Measurements from ENCODE around the gene CBX4. TPM values are rescaled to one million over a fixed set of nuclear protein-coding genes. Genes with fewer than 3 reads are reported as not detected.

Gene CBX4
- polyA plus RNA-seq, 1 of the 3 experiments (the other 2 are of a cell fraction), result 21.9 TPM

- no peak overlapping the region for H3K4me2 ChIP-seq
- H3K27ac ChIP-seq (ENCODE audit: low read depth in 2 of 2, low read length in 1 of 2), result no peak overlapping the region
- H2AFZ ChIP-seq (ENCODE audit: low read depth), result no peak overlapping the region
- peaks cover 3 to 14% of the 10 kb centered on the region in 2 experiments; a peak in 1 of 4 replicates for H3K4me1 ChIP-seq (ENCODE audit: control insufficient read depth in 1 of 2, insufficient read depth in 2 of 2, low read depth in 1 of 2, low read length in 1 of 2)
- H3K79me2 ChIP-seq (ENCODE audit: insufficient read depth), result no peaks in the 10 kb centered on the region
- H4K20me1 ChIP-seq (ENCODE audit: insufficient read depth), result no peaks in the 10 kb centered on the region
- H3K4me3 ChIP-seq (ENCODE audit: low read depth in 2 of 2, low read length in 1 of 2), result no peak overlapping the region
- TF ChIP-seq FOSL2 (IDR thresholded peaks at IDR 0.05; ENCODE audit: borderline replicate concordance, low read depth), result no peak; the same call in 1 of the 2 replicates
- TF ChIP-seq PBX3 (IDR thresholded peaks at IDR 0.05), result 0 out of 2 replicates have a peak, but pooled peaks have one; percentile 13
- no peak overlapping the region for H3K9ac ChIP-seq
- no peaks in the 10 kb centered on the region for H3K27me3 ChIP-seq (ENCODE audit: insufficient read depth)
- H3F3A ChIP-seq (replicated peaks; ENCODE audit: insufficient read depth), result peaks cover 2% of the 10 kb centered on the region
- CTCF ChIA-PET, result interaction anchor here (0.7 to 13.1 kb wide), 10 partner anchors 10 to 141 kb away, joined by 3 to 274 read pairs (median 5); partner anchors contain the start of gene CBX4
- no peak for DNase-seq
- H3K9me3 ChIP-seq, result no peaks in the 10 kb centered on the region
- no peaks in the 10 kb centered on the region for H3K9me2 ChIP-seq
- POLR2A ChIA-PET, result interaction anchor here (1.0 to 1.1 kb wide), 2 partner anchors 12 to 134 kb away, joined by 3 to 5 read pairs; partner anchors contain the start of gene CBX4
- WGBS (ENCODE audit: low lambda C conversion rate), result 66% methylated on average over 12 of the region's 18 CpGs
- H3K36me3 ChIP-seq (replicated peaks in 1 of 2; ENCODE audit: control insufficient read depth in 1 of 2, insufficient read depth in 2 of 2, low read length in 1 of 2), result no peaks in the 10 kb centered on the region
Measured at GRCh38 chr17:79850571-79851460, 11.6 kb upstream of the CBX4 start.

DNA sequence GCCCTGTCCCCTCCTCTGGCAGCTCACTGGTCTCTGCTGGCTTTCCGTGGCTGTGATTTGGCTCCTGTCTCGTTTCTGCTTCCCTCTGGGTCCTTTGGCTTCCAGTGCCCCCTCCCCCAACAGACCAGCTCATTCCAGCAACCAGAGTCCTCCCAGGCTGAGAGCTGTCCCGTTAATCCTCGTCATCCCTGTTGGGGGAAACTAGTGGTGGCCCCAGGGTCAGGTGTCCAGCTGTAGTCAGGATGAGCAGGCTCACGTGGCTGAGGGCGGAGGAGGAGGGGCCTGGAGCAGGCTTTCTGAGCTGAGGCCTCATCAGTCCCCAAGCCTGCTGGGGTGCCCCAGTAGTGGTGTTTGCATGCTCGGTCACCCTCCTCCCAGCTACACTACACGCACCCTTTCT is 10.7 kb upstream of the CBX4 start:
- WGBS (ENCODE audit: low lambda C conversion rate), result 91% methylated on average over 8 of the region's 8 CpGs
- ChIA-PET POLR2A (interaction anchor here (1.1 kb wide), 1 partner anchor 11 kb away, joined by 5 read pairs; the partner anchor contains the start of gene CBX4), CTCF (interaction anchor here (1.0 to 13.1 kb wide), 10 partner anchors 9 to 159 kb away, joined by 3 to 274 read pairs (median 5); partner anchors contain the start of gene CBX4)
- Histone ChIP-seq H3K9ac (no peak overlapping the region), H3K27ac (ENCODE audit: low read depth in 2 of 2, low read length in 1 of 2) (no peak overlapping the region), H3F3A (replicated peaks; ENCODE audit: insufficient read depth) (peaks cover 11% of the 10 kb centered on the region), H3K9me3 (no peaks in the 10 kb centered on the region), H3K79me2 (ENCODE audit: insufficient read depth) (no peaks in the 10 kb centered on the region), H3K36me3 (replicated peaks in 1 of 2; ENCODE audit: control insufficient read depth in 1 of 2, insufficient read depth in 2 of 2, low read length in 1 of 2) (no peaks in the 10 kb centered on the region), H3K9me2 (no peaks in the 10 kb centered on the region), H3K27me3 (ENCODE audit: insufficient read depth) (no peaks in the 10 kb centered on the region), H3K4me2 (no peak overlapping the region), H2AFZ (ENCODE audit: low read depth) (no peak overlapping the region), H3K4me3 (ENCODE audit: low read depth in 2 of 2, low read length in 1 of 2) (no peak overlapping the region), H3K4me1 (ENCODE audit: control insufficient read depth in 1 of 2, insufficient read depth in 2 of 2, low read depth in 1 of 2, low read length in 1 of 2) (peaks cover 3 to 21% of the 10 kb centered on the region in 2 experiments; a peak in 1 of 4 replicates), H4K20me1 (ENCODE audit: insufficient read depth) (no peaks in the 10 kb centered on the region)
- no peak for TF ChIP-seq PBX3 (IDR thresholded peaks at IDR 0.05)
- TF ChIP-seq EP300 (IDR thresholded peaks at IDR 0.05; ENCODE audit: borderline replicate concordance in 1 of 2, low read depth in 1 of 2, low read length in 1 of 2), result no peak
- DNase-seq, result no peak

- H3K9me2 ChIP-seq, result no peaks in the 10 kb centered on the region
- H3K27me3 ChIP-seq (ENCODE audit: insufficient read depth), result peaks cover 1% of the 10 kb centered on the region; the same call in 1 of the 2 replicates
- H3K4me2 ChIP-seq, result no peak overlapping the region
- no peak overlapping the region for H3K4me3 ChIP-seq (ENCODE audit: low read depth in 2 of 2, low read length in 1 of 2)
- DNase-seq, result no peak
- ChIA-PET POLR2A (no interaction called here), CTCF (interaction anchor here (0.7 to 13.1 kb wide), 14 partner anchors 8 to 160 kb away, joined by 3 to 274 read pairs (median 6); partner anchors contain the start of gene CBX4)
- no peak overlapping the region for H2AFZ ChIP-seq (ENCODE audit: low read depth)
- H3K9me3 ChIP-seq, result no peaks in the 10 kb centered on the region
- peaks cover 11% of the 10 kb centered on the region for H3F3A ChIP-seq (replicated peaks; ENCODE audit: insufficient read depth)
- 76% methylated on average over 8 of the region's 8 CpGs for WGBS (ENCODE audit: low lambda C conversion rate)
- peaks cover 7 to 33% of the 10 kb centered on the region in 2 experiments; a peak in 1 of 4 replicates for H3K4me1 ChIP-seq (ENCODE audit: control insufficient read depth in 1 of 2, insufficient read depth in 2 of 2, low read depth in 1 of 2, low read length in 1 of 2)
- TF ChIP-seq CTCF (IDR thresholded peaks at IDR 0.05), result no peak
- TF ChIP-seq POLR2AphosphoS5 (IDR thresholded peaks at IDR 0.05; ENCODE audit: low read depth, low read length), result no peak
- no peak for TF ChIP-seq SMC3 (IDR thresholded peaks at IDR 0.05; ENCODE audit: low read depth, low read length)
- no peak for TF ChIP-seq EP300 (IDR thresholded peaks at IDR 0.05; ENCODE audit: borderline replicate concordance in 1 of 2, low read depth in 1 of 2, low read length in 1 of 2)
- no peak for TF ChIP-seq FOSL2 (IDR thresholded peaks at IDR 0.05; ENCODE audit: borderline replicate concordance, low read depth)
- TF ChIP-seq TEAD4 (IDR thresholded peaks at IDR 0.05; ENCODE audit: borderline replicate concordance, insufficient read depth), result no peak
- no peak for TF ChIP-seq MEF2A (IDR thresholded peaks at IDR 0.05; ENCODE audit: borderline replicate concordance, low read depth)
- H3K27ac ChIP-seq (ENCODE audit: low read depth in 2 of 2, low read length in 1 of 2), result no peak overlapping the region
- no peaks in the 10 kb centered on the region for H3K79me2 ChIP-seq (ENCODE audit: insufficient read depth)
- H4K20me1 ChIP-seq (ENCODE audit: insufficient read depth), result no peaks in the 10 kb centered on the region
- no peaks in the 10 kb centered on the region for H3K36me3 ChIP-seq (replicated peaks in 1 of 2; ENCODE audit: control insufficient read depth in 1 of 2, insufficient read depth in 2 of 2, low read length in 1 of 2)
- no peak overlapping the region for H3K9ac ChIP-seq
Measured at GRCh38 chr17:79848370-79848766, 9.1 kb upstream of the CBX4 start.

Data from SK-N-SH (cell line).